Upper lobe of right lung (tissue), 1 donor: Measurements from ENCODE around the gene SPTBN2. TPM values are rescaled to one million over a fixed set of nuclear protein-coding genes. Genes with fewer than 3 reads are reported as not detected.
"Not testable (repeated sequence)": the region's sequence is repeated elsewhere in the genome, so short reads cannot be mapped to it uniquely, and the experiment has no call there.

ENCODE experiments used
- ATAC-seq: fragments of 200-7000 bp; cut with Tn5 transposase; one replicate; pipeline ENCODE4 v1.9.1; 2020; ENCODE audit warnings: mild to moderate bottlenecking, moderate library complexity
- DNase-seq: peaks from one replicate; pipeline ENCODE4 v3.0.0-alpha.2; 2020
- H3K27ac ChIP-seq: fragments of 200-600 bp; one replicate; pipeline ENCODE4 v1.8.0; 2022
- H3K27me3 ChIP-seq: fragments of 200-600 bp; one replicate; pipeline ENCODE4 v1.8.0; 2022; ENCODE audit warnings: mild to moderate bottlenecking
- H3K36me3 ChIP-seq: fragments of 200-600 bp; one replicate; pipeline ENCODE4 v1.8.0; 2022
- H3K4me1 ChIP-seq: fragments of 200-600 bp; one replicate; pipeline ENCODE4 v1.8.0; 2022
- H3K4me3 ChIP-seq: fragments of 200-600 bp; one replicate; pipeline ENCODE4 v1.8.0; 2022; ENCODE audit warnings: mild to moderate bottlenecking
- H3K9me3 ChIP-seq: fragments of 200-600 bp; one replicate; pipeline ENCODE4 v1.8.0; 2022
- intact Hi-C: fragments of 100-400 bp; cut with DNase I; formaldehyde crosslinking; loops from one replicate; pipeline ENCODE4 v1.11.0; 2022
- total RNA-seq: library from RNA; stranded (reverse); fragmentation: NEBNext Ultra II Directional; extraction: Animal tissue kit (Norgen Biotek cat#: 25700); gene quantifications from one replicate; pipeline ENCODE4 v1.2.1, GENCODE V29; 2021
- TF ChIP-seq, protein P1 (sequence below): fragments of 200-600 bp; IDR thresholded peaks from one replicate; pipeline ENCODE4 v1.8.0; 2022; ENCODE audit warnings: antibody characterized with exemption
- donor health status: DM: no; HTN: yes; CAD: no; lungs with severe emphysema.

The SPTBN2 gene
- total RNA-seq, 1 donor from 2014 or later, result 8.1 TPM

DNA sequence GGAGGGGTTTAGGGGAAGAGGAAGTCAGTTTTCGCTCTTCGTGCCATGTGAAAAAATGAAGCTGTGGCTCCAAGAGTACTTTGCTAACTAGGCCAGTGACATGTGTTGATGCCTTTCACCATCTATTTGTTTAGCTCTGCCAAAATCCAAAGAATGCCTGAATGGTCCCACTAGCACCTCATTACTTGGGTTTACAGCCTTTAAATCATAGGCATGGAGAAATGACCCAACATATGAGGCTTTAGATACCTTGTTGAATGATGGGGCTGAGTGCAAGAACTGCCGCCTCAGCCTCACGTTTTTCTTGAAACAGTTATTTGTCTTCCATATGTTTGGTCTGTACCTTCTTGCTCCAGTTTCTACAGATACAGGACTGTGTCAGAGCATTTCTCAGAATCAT lies 82.2 kb downstream of the SPTBN2 start:
- no peak for DNase-seq
- Histone ChIP-seq H3K4me1 (peaks cover 60% of the 10 kb centered on the region), H3K27ac (no peak overlapping the region), H3K4me3 (no peak overlapping the region), H3K27me3 (no peaks in the 10 kb centered on the region), H3K9me3 (no peaks in the 10 kb centered on the region), H3K36me3 (peaks cover 96% of the 10 kb centered on the region)
- peak; percentile 21 for ATAC-seq
- TF ChIP-seq, protein P1, sequence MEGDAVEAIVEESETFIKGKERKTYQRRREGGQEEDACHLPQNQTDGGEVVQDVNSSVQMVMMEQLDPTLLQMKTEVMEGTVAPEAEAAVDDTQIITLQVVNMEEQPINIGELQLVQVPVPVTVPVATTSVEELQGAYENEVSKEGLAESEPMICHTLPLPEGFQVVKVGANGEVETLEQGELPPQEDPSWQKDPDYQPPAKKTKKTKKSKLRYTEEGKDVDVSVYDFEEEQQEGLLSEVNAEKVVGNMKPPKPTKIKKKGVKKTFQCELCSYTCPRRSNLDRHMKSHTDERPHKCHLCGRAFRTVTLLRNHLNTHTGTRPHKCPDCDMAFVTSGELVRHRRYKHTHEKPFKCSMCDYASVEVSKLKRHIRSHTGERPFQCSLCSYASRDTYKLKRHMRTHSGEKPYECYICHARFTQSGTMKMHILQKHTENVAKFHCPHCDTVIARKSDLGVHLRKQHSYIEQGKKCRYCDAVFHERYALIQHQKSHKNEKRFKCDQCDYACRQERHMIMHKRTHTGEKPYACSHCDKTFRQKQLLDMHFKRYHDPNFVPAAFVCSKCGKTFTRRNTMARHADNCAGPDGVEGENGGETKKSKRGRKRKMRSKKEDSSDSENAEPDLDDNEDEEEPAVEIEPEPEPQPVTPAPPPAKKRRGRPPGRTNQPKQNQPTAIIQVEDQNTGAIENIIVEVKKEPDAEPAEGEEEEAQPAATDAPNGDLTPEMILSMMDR, result no peak
- intact Hi-C loops, result no loop called here

DNA sequence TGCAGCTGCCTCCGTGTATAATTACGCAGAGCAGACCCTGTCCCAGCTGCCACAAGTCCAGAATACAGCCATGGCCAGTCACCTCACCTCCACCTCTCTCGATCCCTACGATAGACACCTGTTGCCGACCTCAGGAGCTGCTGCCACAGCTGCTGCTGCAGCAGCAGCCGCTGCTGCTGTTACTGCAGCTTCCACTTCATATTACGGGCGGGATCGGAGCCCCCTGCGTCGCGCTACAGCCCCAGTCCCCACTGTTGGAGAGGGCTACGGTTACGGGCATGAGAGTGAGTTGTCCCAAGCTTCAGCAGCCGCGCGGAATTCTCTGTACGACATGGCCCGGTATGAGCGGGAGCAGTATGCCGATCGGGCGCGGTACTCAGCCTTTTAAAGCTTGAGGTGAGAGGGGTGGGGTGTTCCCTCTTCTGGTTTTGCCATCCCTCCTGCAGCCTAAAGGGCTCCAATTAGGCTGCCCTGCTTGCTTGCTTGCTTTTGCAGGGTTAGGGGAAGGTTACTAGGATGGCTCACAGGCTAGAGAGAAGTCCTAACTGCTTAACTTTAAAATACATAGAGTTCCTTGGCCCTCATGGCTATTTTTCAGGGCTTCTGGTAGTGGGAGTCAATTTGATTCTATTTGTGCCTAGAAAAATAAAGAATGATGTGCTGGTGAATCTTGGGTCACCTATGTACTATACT lies 85.1 kb downstream of the SPTBN2 start:
- Histone ChIP-seq H3K4me1 (peaks cover 81% of the 10 kb centered on the region), H3K36me3 (peaks cover 91% of the 10 kb centered on the region), H3K9me3 (no peaks in the 10 kb centered on the region), H3K27me3 (no peaks in the 10 kb centered on the region), H3K4me3 (no peak overlapping the region), H3K27ac (no peak overlapping the region)
- intact Hi-C loops, result no loop called here
- TF ChIP-seq, protein P1, result no peak
- DNase-seq, result no peak
- no peak for ATAC-seq

DNA sequence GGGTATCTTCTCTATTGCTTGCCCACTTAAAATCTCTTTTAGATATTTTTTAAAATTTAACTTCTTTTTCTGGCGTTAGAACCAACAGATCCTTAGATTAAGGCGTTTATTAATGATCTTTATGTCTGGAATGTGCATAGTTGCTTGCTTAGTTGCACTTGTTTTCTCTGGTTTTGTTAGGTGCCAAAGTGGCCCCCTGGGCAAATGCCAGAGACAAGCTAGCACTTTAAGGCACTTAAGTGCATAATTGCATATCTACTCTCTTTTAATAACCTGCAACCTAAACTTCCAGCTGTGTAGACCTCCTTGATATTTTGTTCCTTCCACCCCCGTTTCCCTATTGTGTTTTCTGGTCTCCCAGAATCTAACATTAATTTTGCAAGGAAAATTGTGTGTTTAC lies 87.2 kb downstream of the SPTBN2 start:
- ATAC-seq (no peak), DNase-seq (no peak)
- Histone ChIP-seq H3K9me3 (no peaks in the 10 kb centered on the region), H3K4me3 (peak overlapping the region; percentile 78), H3K4me1 (peaks cover 77% of the 10 kb centered on the region), H3K36me3 (peaks cover 71% of the 10 kb centered on the region), H3K27me3 (no peaks in the 10 kb centered on the region), H3K27ac (no peak overlapping the region)
- intact Hi-C loops, result no loop called here
- TF ChIP-seq, protein P1, result no peak

DNA sequence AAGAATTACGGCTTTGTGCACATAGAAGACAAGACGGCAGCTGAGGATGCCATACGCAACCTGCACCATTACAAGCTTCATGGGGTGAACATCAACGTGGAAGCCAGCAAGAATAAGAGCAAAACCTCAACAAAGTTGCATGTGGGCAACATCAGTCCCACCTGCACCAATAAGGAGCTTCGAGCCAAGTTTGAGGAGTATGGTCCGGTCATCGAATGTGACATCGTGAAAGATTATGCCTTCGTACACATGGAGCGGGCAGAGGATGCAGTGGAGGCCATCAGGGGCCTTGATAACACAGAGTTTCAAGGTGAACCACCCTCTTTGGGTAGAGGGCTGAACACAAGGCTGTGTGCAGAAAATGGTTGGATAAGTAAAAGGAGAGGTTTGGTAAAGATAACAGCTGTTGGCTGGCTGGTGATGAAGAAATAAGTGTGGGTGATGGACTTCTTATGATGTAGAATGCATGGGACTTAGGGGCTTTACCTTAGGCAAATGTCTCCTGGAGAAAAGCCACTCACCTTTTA lies 89.1 kb downstream of the SPTBN2 start:
- intact Hi-C loops, DNase-seq, H3K9me3 ChIP-seq, ATAC-seq, H3K27ac ChIP-seq, H3K27me3 ChIP-seq: not testable (repeated sequence)
- Histone ChIP-seq H3K4me3 (peak overlapping the region; percentile 78), H3K36me3 (peaks cover 51% of the 10 kb centered on the region), H3K4me1 (peaks cover 57% of the 10 kb centered on the region)

DNA sequence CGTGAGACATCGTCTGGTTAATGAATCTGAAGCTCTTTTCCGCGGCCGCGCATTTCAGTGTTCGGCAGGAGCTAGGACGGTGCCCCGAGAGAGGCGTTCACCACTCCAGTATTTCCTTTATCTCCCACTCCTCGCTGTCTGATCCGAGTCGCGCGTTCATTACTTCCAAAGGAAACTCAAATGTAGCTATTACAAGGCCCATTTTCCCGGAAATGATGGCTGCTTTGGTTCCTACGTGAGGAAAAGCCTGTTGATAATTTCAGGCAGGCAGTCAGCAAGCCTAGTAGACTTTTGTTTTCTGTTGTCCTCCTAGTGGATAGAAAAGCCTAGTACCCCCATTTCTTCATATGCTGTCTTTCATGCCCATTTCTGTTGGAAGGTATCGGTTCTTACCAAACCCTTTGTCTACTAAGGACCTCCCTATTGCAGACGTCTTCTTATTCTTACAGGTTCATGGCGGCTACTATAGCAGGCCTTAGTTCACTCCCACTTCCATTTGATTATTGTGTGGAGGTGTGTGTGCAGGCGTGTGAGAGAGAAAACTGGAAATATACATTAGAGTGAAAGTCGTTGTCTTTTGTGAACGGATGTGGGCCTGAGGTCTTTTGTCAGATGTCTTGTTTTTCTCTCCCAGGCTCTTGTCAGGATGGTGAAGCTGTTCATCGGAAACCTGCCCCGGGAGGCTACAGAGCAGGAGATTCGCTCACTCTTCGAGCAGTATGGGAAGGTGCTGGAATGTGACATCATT lies 89.8 kb downstream of the SPTBN2 start:
- peak overlapping the region; percentile 78 for H3K4me3 ChIP-seq
- ATAC-seq (no peak), DNase-seq (no peak)
- H3K4me1 ChIP-seq, result peaks cover 51% of the 10 kb centered on the region
- intact Hi-C loops, result no loop called here
- H3K27ac ChIP-seq, result peak overlapping the region; percentile 82
- TF ChIP-seq, protein P1, result peak; percentile 6
- H3K9me3 ChIP-seq, result no peaks in the 10 kb centered on the region
- H3K27me3 ChIP-seq, result no peaks in the 10 kb centered on the region
- H3K36me3 ChIP-seq, result peaks cover 45% of the 10 kb centered on the region
